H9 (cell line): ENCODE measurements around the gene BRWD1. TPM values are rescaled to one million over a fixed set of nuclear protein-coding genes. Genes with fewer than 3 reads are reported as not detected.

Experiments used
- DNase-seq: peaks from one replicate; pipeline ENCODE4 v3.0.0-alpha.2; 2017
- H2AFZ ChIP-seq: one replicate; pipeline ENCODE4 v1.6.1; 2013; ENCODE audit warnings: mild to moderate bottlenecking, low read length, control low read depth, moderate library complexity
- H2AK5ac ChIP-seq: 2 replicates; pipeline ENCODE4 v1.6.1; 2013; ENCODE audit warnings: low read length, control low read depth, mixed read lengths; ENCODE audit not compliant: insufficient read length
- H2BK120ac ChIP-seq: one replicate; pipeline ENCODE4 v1.6.1; 2013; ENCODE audit warnings: low read depth, mild to moderate bottlenecking, low read length, control low read depth, inconsistent platforms; ENCODE audit not compliant: poor library complexity, severe bottlenecking
- H2BK12ac ChIP-seq: 2 replicates; pipeline ENCODE4 v1.6.1; 2013; ENCODE audit warnings: low read length, control low read depth, mixed read lengths, low read depth; ENCODE audit not compliant: insufficient read length
- H2BK15ac ChIP-seq: 2 replicates; pipeline ENCODE4 v1.6.1; 2013; ENCODE audit warnings: low read depth, low read length, control low read depth
- H2BK20ac ChIP-seq: one replicate; pipeline ENCODE4 v1.6.1; 2013; ENCODE audit warnings: low read depth, mild to moderate bottlenecking, low read length, control low read depth, inconsistent platforms; ENCODE audit not compliant: poor library complexity, severe bottlenecking
- H2BK5ac ChIP-seq: 2 replicates; pipeline ENCODE4 v1.6.1; 2013; ENCODE audit warnings: low read length, control low read depth, mixed read lengths; ENCODE audit not compliant: insufficient read length
- H3K14ac ChIP-seq: 2 replicates; pipeline ENCODE4 v1.6.1; 2013; ENCODE audit warnings: low read length, control low read depth; ENCODE audit not compliant: insufficient read depth
- H3K18ac ChIP-seq: 2 replicates; pipeline ENCODE4 v1.6.1; 2013; ENCODE audit warnings: low read depth, mild to moderate bottlenecking, mixed read lengths, low read length, control low read depth; ENCODE audit not compliant: insufficient read length
- H3K23ac ChIP-seq: 2 replicates; pipeline ENCODE4 v1.6.1; 2013; ENCODE audit warnings: low read length, control low read depth, mixed read lengths, low read depth; ENCODE audit not compliant: insufficient read length
- H3K23me2 ChIP-seq: 2 replicates; pipeline ENCODE4 v1.6.1; 2013; ENCODE audit warnings: low read depth, mild to moderate bottlenecking, mixed read lengths, low read length, control low read depth; ENCODE audit not compliant: insufficient read length, poor library complexity, severe bottlenecking
- H3K27ac ChIP-seq: 2 replicates; pipeline ENCODE4 v1.5.1; 2013; ENCODE audit warnings: low read length, control low read depth, mixed read lengths, low read depth; ENCODE audit not compliant: insufficient read length
- H3K27me3 ChIP-seq: 2 replicates; pipeline ENCODE4 v1.6.1; 2013; ENCODE audit warnings: low read length, control low read depth, inconsistent platforms; ENCODE audit not compliant: insufficient read depth
- H3K4ac ChIP-seq: 2 replicates; pipeline ENCODE4 v1.6.1; 2013; ENCODE audit warnings: low read depth, mild to moderate bottlenecking, control low read depth, inconsistent platforms, low read length, moderate library complexity
- H3K4me1 ChIP-seq: 2 replicates; pipeline ENCODE4 v1.6.1; 2013; ENCODE audit warnings: low read length, control low read depth, inconsistent platforms; ENCODE audit not compliant: insufficient read depth
- H3K4me2 ChIP-seq: 2 replicates; pipeline ENCODE4 v1.6.1; 2013; ENCODE audit warnings: low read length, control low read depth, mixed read lengths; ENCODE audit not compliant: insufficient read length, insufficient read depth
- H3K56ac ChIP-seq: 2 replicates; pipeline ENCODE4 v1.6.1; 2013; ENCODE audit warnings: low read depth, mild to moderate bottlenecking, mixed read lengths, low read length, control low read depth; ENCODE audit not compliant: insufficient read length
- H3K79me1 ChIP-seq: 2 replicates; pipeline ENCODE4 v1.6.1; 2013; ENCODE audit warnings: low read depth, mild to moderate bottlenecking, moderate library complexity, low read length, control low read depth, inconsistent platforms; ENCODE audit not compliant: insufficient read depth, poor library complexity, severe bottlenecking
- H3K79me2 ChIP-seq: 2 replicates; pipeline ENCODE4 v1.6.1; 2013; ENCODE audit warnings: low read length, control low read depth, inconsistent platforms; ENCODE audit not compliant: insufficient read depth
- H3K9ac ChIP-seq: 2 replicates; pipeline ENCODE4 v1.6.1; 2013; ENCODE audit warnings: low read length, control low read depth, mixed read lengths; ENCODE audit not compliant: insufficient read length; ENCODE audit errors: extremely low read depth
- H3K9me3 ChIP-seq: one replicate; pipeline ENCODE4 v1.6.1; 2013; ENCODE audit warnings: low read depth, low read length, inconsistent platforms; ENCODE audit not compliant: control insufficient read depth
- H3T11ph ChIP-seq: one replicate; pipeline ENCODE4 v1.6.1; 2013; ENCODE audit warnings: mild to moderate bottlenecking, low read length, control low read depth, inconsistent platforms
- H4K20me1 ChIP-seq: one replicate; pipeline ENCODE4 v1.6.1; 2013; ENCODE audit not compliant: control insufficient read depth, insufficient read length, insufficient read depth
- H4K5ac ChIP-seq: 2 replicates; pipeline ENCODE4 v1.6.1; 2013; ENCODE audit warnings: low read depth, mild to moderate bottlenecking, mixed read lengths, low read length, control low read depth; ENCODE audit not compliant: insufficient read length
- H4K8ac ChIP-seq: replicated peaks from 2 replicates; pipeline ENCODE4 v1.6.1; 2013; ENCODE audit warnings: low read length, control low read depth, mixed read lengths, low read depth; ENCODE audit not compliant: insufficient read length
- H4K91ac ChIP-seq: 2 replicates; pipeline ENCODE4 v1.6.1; 2013; ENCODE audit warnings: low read depth, mild to moderate bottlenecking, moderate library complexity, mixed read lengths, low read length, control low read depth; ENCODE audit not compliant: insufficient read length
- H3K27ac Mint-ChIP-seq, 3 experiments: 2 replicates in 2 of 3; 3 replicates in 1 of 3; pipeline ENCODE4 v1.8.0; 2020 to 2021; ENCODE audit warnings: mixed read lengths in 3 of 3, mild to moderate bottlenecking in 1 of 3, moderate library complexity in 1 of 3
- H3K27me3 Mint-ChIP-seq: 2 replicates; pipeline ENCODE4 v1.8.0; 2021; ENCODE audit warnings: low read depth, mild to moderate bottlenecking, moderate library complexity, mixed read lengths
- H3K36me3 Mint-ChIP-seq, 3 experiments: 2 replicates in 2 of 3; 3 replicates in 1 of 3; pipeline ENCODE4 v1.8.0; 2020 to 2021; ENCODE audit warnings: low read depth in 3 of 3, mixed read lengths in 3 of 3; ENCODE audit not compliant: insufficient read depth in 1 of 3
- H3K4me1 Mint-ChIP-seq, 2 experiments: 2 replicates each; pipeline ENCODE4 v1.8.0; 2020; ENCODE audit warnings: mixed read lengths in 2 of 2
- H3K4me3 Mint-ChIP-seq, 2 experiments: 2 replicates in 1 of 2; 3 replicates in 1 of 2; pipeline ENCODE4 v1.8.0; 2020 to 2021; ENCODE audit warnings: mild to moderate bottlenecking in 2 of 2, mixed read lengths in 2 of 2, moderate library complexity in 1 of 2
- H3K9me3 Mint-ChIP-seq, 2 experiments: 2 replicates in 1 of 2; 3 replicates in 1 of 2; pipeline ENCODE4 v1.8.0; 2020; ENCODE audit warnings: mild to moderate bottlenecking in 2 of 2, mixed read lengths in 2 of 2, moderate library complexity in 1 of 2
- CTCF ChIP-seq: fragments of 200-600 bp; sonication (generic); conservative IDR thresholded peaks from 3 replicates; pipeline ENCODE4 v1.8.0; 2021; ENCODE audit warnings: antibody characterized with exemption, mild to moderate bottlenecking
- WGBS: extraction: QIAGEN DNeasy Blood & Tissue Kit; methylation state at CpG from one replicate; pipeline ENCODE4 v1.1.7; 2013; ENCODE audit warnings: missing lambda C conversion rate, low lambda C conversion rate, mixed read lengths; ENCODE audit not compliant: insufficient read length; ENCODE audit errors: extremely low coverage; 5-methylcytosine and 5-hydroxymethylcytosine counted together
- total RNA-seq: library from RNA; stranded (reverse); gene quantifications from 2 replicates; pipeline ENCODE4 v1.2.1, GENCODE V29; 2021

BRWD1 gene
- total RNA-seq, 1 experiment from 2014 or later = 48.4 TPM

DNA sequence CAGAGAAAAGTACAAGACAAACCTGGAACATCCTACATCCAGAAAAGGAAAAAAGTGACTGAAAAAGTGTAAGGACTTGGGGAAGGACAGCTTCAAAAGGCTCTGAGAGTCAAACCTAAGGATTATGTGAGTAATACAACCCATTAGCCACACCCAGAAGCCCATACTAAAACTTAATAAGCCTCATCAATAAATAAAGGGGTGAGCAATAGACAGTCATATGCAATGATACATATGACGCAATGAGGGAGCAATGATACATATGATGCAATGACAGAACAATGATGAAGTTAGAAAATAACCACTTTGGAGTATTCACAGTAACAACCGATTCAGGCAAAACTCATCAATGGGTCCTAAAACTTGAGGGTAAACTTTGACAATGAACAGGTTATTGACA lies 50.1 kb downstream of the BRWD1 start:
- Histone ChIP-seq H3K18ac (no peak overlapping the region), H3K4me2 (no peak overlapping the region), H3K23me2 (no peaks in the 10 kb centered on the region), H3K9ac (no peak overlapping the region), H2BK120ac (no peak overlapping the region), H3K79me1 (peaks cover 3% of the 10 kb centered on the region), H3K27ac (no peak overlapping the region), H2AFZ (no peak overlapping the region), H3K14ac (no peak overlapping the region), H3K27me3 (no peaks in the 10 kb centered on the region), H2BK15ac (no peak overlapping the region), H2BK12ac (no peak overlapping the region), H2BK20ac (no peak overlapping the region), H3T11ph (no peak overlapping the region), H4K20me1 (no peaks in the 10 kb centered on the region), H2AK5ac (no peak overlapping the region), H4K5ac (no peak overlapping the region), H4K8ac (no peak overlapping the region), H3K4me1 (no peaks in the 10 kb centered on the region), H3K56ac (no peak overlapping the region), H3K4ac (no peak overlapping the region), H3K79me2 (no peaks in the 10 kb centered on the region), H4K91ac (no peak overlapping the region), H2BK5ac (no peak overlapping the region), H3K23ac (no peak overlapping the region), H3K9me3 (no peaks in the 10 kb centered on the region)
- no peak for TF ChIP-seq CTCF
- Mint-ChIP-seq H3K27me3 (no peaks in the 10 kb centered on the region), H3K27ac (no peak overlapping the region), H3K4me1 (no peaks in the 10 kb centered on the region), H3K9me3 (no peaks in the 10 kb centered on the region), H3K36me3 (peaks cover 8 to 72% (median 67%) of the 10 kb centered on the region in 3 experiments; a peak in 6 of 7 replicates), H3K4me3 (no peak overlapping the region)
- no CpG with 5 or more reads among the region's 2 CpGs for WGBS
- no peak for DNase-seq
